Esophagus (tissue), 2 donors: Measurements from ENCODE around the gene IFIT3. TPM values are rescaled to one million over a fixed set of nuclear protein-coding genes. Genes with fewer than 3 reads are reported as not detected.
"Not testable (repeated sequence)": the region's sequence is repeated elsewhere in the genome, so short reads cannot be mapped to it uniquely, and the experiment has no call there.

Source experiments
- H3K27ac ChIP-seq, 2 donors: one replicate each; pipeline ENCODE4 v1.5.1; 2013; ENCODE audit warnings: low read depth in 2 of 2, mild to moderate bottlenecking in 2 of 2, inconsistent platforms in 1 of 2, low read length in 1 of 2, moderate library complexity in 1 of 2
- H3K27me3 ChIP-seq, 2 donors: one replicate each; pipeline ENCODE4 v1.6.1; 2013; ENCODE audit warnings: low read length in 2 of 2, control low read depth in 1 of 2, mild to moderate bottlenecking in 1 of 2; ENCODE audit not compliant: insufficient read depth in 2 of 2, control insufficient read depth in 1 of 2
- H3K36me3 ChIP-seq, 2 donors: one replicate each; pipeline ENCODE4 v1.6.1; 2013; ENCODE audit warnings: low read length in 1 of 2; ENCODE audit not compliant: control insufficient read depth in 2 of 2, insufficient read depth in 2 of 2
- H3K4me1 ChIP-seq, 2 donors: one replicate each; pipeline ENCODE4 v1.6.1; 2013; ENCODE audit warnings: low read length in 1 of 2; ENCODE audit not compliant: control insufficient read depth in 2 of 2, insufficient read depth in 2 of 2
- H3K4me3 ChIP-seq, 2 donors: one replicate each; pipeline ENCODE4 v1.5.1; 2013; ENCODE audit warnings: low read length in 2 of 2, mild to moderate bottlenecking in 2 of 2, low read depth in 1 of 2, moderate library complexity in 1 of 2
- H3K9me3 ChIP-seq, 2 donors: one replicate each; pipeline ENCODE4 v1.6.1; 2013; ENCODE audit warnings: mild to moderate bottlenecking in 2 of 2, low read depth in 1 of 2, low read length in 1 of 2, moderate library complexity in 1 of 2; ENCODE audit not compliant: control insufficient read depth in 2 of 2, insufficient read depth in 1 of 2
- WGBS, 2 donors: extraction: QIAGEN DNeasy Blood & Tissue Kit; methylation state at CpG; one replicate each; pipeline ENCODE4 v1.1.7; 2013; 5-methylcytosine and 5-hydroxymethylcytosine counted together
- polyA plus RNA-seq, 2 donors: library from polyadenylated mRNA; stranded (reverse); fragments of 200-250 nt; gene quantifications; one replicate each; pipeline ENCODE4 v1.2.3, GENCODE V29; 2013
- donor health status: healthy with polysubstance abuse.
- donor health status: Bipolar disorder and iron deficiency.

The IFIT3 gene
- polyA plus RNA-seq, result 1 to 10 TPM; 1.4 to 2.6 TPM

- Histone ChIP-seq H3K9me3 (no peaks in the 10 kb centered on the region), H3K27ac (peak within 1 kb of the TSS; percentile 58 to 74), H3K36me3 (no peaks in the 10 kb centered on the region), H3K4me3 (peak within 1 kb of the TSS; percentile 40 to 64), H3K27me3 (no peaks in the 10 kb centered on the region), H3K4me1 (no peaks in the 10 kb centered on the region)
- 1 to 2% methylated on average over 7 of the region's 7 CpGs for WGBS, 2 donors
Observed at GRCh38 chr10:89327803-89328441, at the start of gene IFIT3. IFIT3 (plus strand) TSS chr10:89327997; CDS start chr10:89328074, 77 bp downstream.

GRCh38 chr10:89278034-89278535 lies 49.7 kb upstream of the IFIT3 start:
- 16 to 37% methylated on average over 1 of the region's 1 CpG for WGBS, 2 donors
- Histone ChIP-seq H3K9me3 (no peaks in the 10 kb centered on the region), H3K36me3 (no peaks in the 10 kb centered on the region), H3K27ac (peak overlapping the region; percentile 76 to 91), H3K4me1 (peaks cover 0 to 3% of the 10 kb centered on the region in 2 donors), H3K4me3 (no peak overlapping the region), H3K27me3 (no peaks in the 10 kb centered on the region)

GRCh38 chr10:89278900-89279392 lies 48.9 kb upstream of the IFIT3 start:
- H3K4me1 ChIP-seq, result peaks cover 0 to 3% of the 10 kb centered on the region in 2 donors

GRCh38 chr10:89279421-89279869 lies 48.4 kb upstream of the IFIT3 start:
- WGBS, 2 donors, result 27 to 33% methylated on average over 1 of the region's 1 CpG
- Histone ChIP-seq H3K27me3 (no peaks in the 10 kb centered on the region), H3K27ac (no peak overlapping the region), H3K4me1 (peaks cover 0 to 3% of the 10 kb centered on the region in 2 donors), H3K9me3 (no peaks in the 10 kb centered on the region), H3K36me3 (no peaks in the 10 kb centered on the region), H3K4me3 (no peak overlapping the region)

More at GRCh38 chr10:89278900-89279392, 48.9 kb upstream of the IFIT3 start:
- Histone ChIP-seq H3K9me3 (no peaks in the 10 kb centered on the region), H3K36me3 (no peaks in the 10 kb centered on the region), H3K27me3 (no peaks in the 10 kb centered on the region), H3K27ac (no peak overlapping the region), H3K4me3 (no peak overlapping the region)

- no peak overlapping the region for H3K27ac ChIP-seq
Observed at GRCh38 chr10:89280508-89280907, 47.3 kb upstream of the IFIT3 start.

GRCh38 chr10:89281606-89282395 lies 46.0 kb upstream of the IFIT3 start:
- H3K27ac ChIP-seq, result no peak overlapping the region
- 72 to 73% methylated on average over 4 of the region's 4 CpGs for WGBS, 2 donors
- H3K27me3 ChIP-seq, result no peaks in the 10 kb centered on the region
- no peaks in the 10 kb centered on the region for H3K4me1 ChIP-seq
- no peak overlapping the region for H3K4me3 ChIP-seq
- no peaks in the 10 kb centered on the region for H3K36me3 ChIP-seq
- no peaks in the 10 kb centered on the region for H3K9me3 ChIP-seq

More at GRCh38 chr10:89280508-89280907, 47.3 kb upstream of the IFIT3 start:
- Histone ChIP-seq H3K4me1 (no peaks in the 10 kb centered on the region), H3K9me3 (no peaks in the 10 kb centered on the region), H3K36me3 (no peaks in the 10 kb centered on the region), H3K27me3 (no peaks in the 10 kb centered on the region), H3K4me3 (no peak overlapping the region)
- WGBS, 2 donors, result 90 to 92% methylated on average over 3 of the region's 3 CpGs

GRCh38 chr10:89283025-89283935 lies 44.5 kb upstream of the IFIT3 start:
- WGBS, 2 donors, result 28 to 39% methylated on average over 6 of the region's 6 CpGs
- Histone ChIP-seq H3K4me1 (peaks cover 0 to 3% of the 10 kb centered on the region in 2 donors), H3K4me3 (no peak overlapping the region), H3K27ac (peak overlapping the region; percentile 52 to 75), H3K36me3 (no peaks in the 10 kb centered on the region), H3K9me3 (no peaks in the 10 kb centered on the region), H3K27me3 (no peaks in the 10 kb centered on the region)

- Histone ChIP-seq H3K4me1 (peaks cover 0 to 3% of the 10 kb centered on the region in 2 donors), H3K27ac (peak overlapping the region; percentile 68 to 75), H3K4me3 (no peak overlapping the region), H3K36me3 (no peaks in the 10 kb centered on the region), H3K9me3 (no peaks in the 10 kb centered on the region), H3K27me3 (no peaks in the 10 kb centered on the region)
- 12 to 20% methylated on average over 4 of the region's 4 CpGs for WGBS, 2 donors
Observed at GRCh38 chr10:89283936-89284475, 43.8 kb upstream of the IFIT3 start.

GRCh38 chr10:89284711-89285110 lies 43.1 kb upstream of the IFIT3 start:
- H3K36me3 ChIP-seq, H3K4me3 ChIP-seq, H3K27me3 ChIP-seq, H3K9me3 ChIP-seq, H3K4me1 ChIP-seq: not testable (repeated sequence)
- peak overlapping the region; percentile 8 to 65 for H3K27ac ChIP-seq
- WGBS, 2 donors, result 86 to 89% methylated on average over 6 of the region's 6 CpGs
